NCI-H1930 (cell line): Measurements from ENCODE around the gene MYO1D.
"Not testable (repeated sequence)": the region's sequence is repeated elsewhere in the genome, so short reads cannot be mapped to it uniquely, and the experiment has no call there.

Experiments
- DNase-seq, 2 experiments: peaks; one replicate each; lab custom pipeline; 2025; lab: John Stamatoyannopoulos, UW

MYO1D gene

DNA sequence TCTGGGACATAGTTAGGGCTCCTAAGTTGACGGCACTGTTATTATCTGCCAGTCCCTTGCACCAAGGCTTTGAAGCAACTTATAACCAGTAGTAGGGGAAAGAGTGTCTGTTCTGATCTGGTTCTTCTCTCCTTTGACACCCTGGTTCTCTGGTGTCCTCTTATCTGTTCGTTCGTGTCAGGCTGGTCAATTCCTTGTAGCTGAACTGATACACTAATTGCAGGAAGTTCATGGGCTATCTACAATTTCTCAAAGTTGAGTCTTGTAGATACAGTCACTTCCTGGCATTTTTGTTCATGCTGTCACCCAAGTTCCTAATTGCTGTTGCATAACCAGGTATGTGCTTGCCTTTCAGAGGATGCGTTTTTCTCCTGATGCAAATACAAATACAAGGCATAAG lies 17.3 kb upstream of the MYO1D start:
- no peak for DNase-seq

DNA sequence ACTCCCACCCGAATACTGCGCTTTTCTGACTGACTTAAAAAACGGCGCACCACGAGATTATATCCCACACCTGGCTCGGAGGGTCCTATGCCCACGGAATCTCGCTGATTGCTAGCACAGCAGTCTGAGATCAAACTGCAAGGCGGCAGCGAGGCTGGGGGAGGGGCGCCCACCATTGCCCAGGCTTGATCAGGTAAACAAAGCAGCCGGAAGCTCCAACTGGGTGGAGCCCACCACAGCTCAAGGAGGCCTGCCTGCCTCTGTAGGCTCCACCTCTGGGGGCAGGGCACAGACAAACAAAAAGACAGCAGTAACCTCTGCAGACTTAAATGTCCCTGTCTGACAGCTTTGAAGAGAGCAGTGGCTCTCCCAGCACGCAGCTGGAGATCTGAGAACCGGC lies 10.5 kb upstream of the MYO1D start:
- not testable (repeated sequence) for DNase-seq

DNA sequence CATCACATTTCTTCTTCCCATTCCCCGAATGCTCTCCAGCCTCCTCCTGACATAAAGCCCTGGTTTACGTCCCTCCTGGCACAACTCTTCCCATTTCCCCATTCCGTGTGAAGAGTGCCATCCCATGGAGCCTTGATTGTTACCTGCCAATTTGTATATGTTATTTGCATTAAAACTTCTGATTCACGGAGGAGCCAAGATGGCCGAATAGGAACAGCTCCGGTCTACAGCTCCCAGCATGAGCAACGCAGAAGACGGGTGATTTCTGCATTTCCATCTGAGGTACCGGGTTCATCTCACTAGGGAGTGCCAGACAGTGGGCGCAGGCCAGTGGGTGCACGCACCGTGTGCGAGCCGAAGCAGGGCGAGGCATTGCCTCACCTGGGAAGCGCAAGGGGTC lies 10.0 kb upstream of the MYO1D start:
- not testable (repeated sequence) for DNase-seq

DNA sequence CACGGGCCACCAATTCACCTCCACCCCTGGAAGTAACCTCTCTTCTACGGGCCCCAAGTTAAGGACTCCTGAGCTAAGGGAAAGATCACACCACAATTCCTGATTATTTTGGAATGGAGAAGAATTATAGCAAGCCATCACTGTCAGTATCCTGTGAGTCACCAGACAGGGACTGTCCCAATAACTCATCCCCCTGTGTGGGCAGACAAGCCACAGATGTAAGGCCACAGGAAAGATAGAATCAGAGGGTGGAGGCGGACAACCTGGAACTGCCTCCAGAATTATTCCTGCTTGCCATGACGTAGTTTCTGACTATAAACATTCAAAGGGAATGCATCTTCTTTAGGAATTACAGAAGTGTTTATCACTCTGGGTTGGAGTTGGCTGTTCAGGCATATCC lies 5.8 kb upstream of the MYO1D start:
- no peak for DNase-seq

DNA sequence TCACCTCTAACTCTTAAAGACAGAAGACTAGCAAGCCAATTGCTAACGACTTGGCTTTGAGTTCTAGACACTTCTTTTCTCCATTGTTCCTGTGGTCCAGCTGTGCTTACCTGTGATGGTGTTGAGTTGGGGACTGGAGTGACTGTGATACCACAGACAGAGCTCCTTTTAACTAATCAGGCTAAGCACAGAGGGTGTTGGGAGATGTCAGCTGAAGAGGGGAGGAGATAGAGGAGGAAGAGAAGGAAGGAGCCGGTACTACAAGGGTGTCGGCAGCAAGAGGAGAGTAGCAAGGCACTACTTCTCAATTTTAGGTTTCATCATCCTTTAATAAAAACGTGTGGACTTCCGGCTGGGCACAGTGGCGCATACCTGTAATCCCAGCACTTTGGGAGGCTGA lies 5.1 kb upstream of the MYO1D start:
- no peak for DNase-seq

DNA sequence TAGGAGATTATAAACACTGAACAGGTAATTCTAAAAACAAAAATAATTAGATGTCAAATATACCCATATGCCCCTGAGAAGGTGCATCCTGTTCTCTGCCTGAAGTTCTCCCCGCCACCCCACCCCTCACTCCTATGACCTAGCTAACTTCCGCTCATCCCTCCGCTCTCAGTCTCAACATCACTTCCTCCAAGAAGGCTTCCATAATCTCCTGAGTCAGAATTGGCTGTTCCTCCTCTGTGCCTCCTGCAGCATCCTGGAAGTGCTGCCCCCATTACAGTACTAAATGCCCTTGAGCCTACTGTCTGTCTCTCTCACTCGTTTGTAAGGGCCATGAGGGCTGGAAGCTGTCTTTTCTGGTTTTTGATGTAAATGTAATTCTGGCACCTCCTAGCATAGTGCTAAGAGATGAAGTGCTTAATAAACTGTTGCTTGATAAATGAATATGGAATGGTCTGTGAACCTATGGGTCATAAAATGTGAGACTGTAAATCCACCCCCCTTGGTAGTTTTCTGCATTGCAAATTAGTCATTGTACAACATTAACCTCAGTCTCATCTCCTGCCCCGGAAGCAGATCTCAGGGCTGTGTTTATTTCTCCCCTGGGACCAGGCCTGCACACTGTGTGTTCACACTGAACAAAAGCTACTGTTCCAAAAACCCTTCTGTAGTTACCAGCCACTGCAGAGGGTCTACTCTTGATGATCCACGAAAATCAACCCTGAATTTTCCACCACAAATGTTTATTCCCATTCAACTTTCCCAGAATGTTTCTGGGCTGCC lies 3.9 kb upstream of the MYO1D start:
- no peak for DNase-seq

DNA sequence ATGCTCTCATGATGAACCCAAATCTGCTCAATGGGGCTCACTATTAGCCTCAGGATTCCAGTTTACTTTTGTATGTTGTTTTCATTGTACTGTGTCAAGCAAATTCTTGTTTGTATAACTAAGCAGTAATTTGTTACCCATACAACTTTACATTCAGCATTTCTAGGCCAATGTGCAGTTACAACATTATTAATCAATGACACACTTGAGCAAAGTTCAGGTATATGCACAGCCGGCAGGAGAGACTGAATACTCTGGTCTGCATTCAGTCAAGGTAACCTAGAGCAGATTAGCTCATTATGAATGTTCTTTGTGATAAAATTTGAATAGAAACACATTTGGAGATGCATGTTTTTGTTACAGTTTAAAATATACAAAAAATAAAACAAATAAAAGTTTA lies 2.2 kb upstream of the MYO1D start:
- DNase-seq = no peak

DNA sequence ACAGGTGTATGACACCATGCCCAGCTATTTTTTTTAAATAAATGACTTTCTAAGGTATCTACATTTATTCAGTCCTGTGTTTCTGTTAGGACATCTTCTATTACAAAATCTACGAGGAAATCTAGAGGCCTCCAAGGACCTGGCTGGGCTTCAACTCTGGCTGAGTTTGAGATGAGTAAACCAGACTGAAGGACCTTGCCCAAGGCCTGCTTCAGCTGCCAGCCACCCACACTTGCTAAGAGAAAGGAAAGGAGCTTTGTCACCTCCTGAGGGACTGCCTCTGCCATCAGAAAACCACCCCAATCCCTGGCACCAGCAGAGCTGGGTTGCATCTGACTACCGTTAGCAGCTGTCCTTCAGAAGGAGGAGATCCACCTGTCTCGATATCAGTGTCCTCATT lies 1.3 kb upstream of the MYO1D start:
- DNase-seq = no peak

DNA sequence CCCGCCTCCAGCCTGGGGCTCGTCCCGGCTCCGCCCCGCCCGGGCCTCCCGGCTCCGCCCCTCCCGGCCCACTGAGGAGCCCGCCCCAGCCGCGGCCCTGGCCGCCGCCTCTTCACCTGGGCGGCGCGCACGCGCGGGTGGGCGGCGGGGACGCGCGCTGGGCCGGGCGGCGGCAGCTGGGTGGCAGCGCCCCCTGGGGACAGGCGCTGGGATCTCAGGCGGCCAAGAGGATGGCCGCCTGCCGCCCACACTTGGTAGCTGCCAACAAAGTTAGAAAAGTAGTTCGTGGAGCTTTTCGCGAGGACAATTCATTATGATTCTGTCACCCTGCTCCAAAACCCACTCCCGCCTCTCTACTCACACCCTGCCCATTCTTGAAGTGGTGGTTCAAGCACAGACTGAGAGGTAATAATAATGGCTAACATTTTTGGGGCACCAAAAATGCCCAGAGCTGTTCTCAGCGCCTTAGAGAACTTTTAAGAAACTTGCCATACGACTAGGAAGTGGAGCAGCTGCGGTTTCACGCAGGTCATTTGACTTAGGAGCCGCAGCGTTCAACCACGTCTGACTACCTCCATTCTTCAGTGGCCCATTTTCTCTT lies 340 bp upstream of the MYO1D start:
- peak; percentile 73 to 90 for DNase-seq

DNA sequence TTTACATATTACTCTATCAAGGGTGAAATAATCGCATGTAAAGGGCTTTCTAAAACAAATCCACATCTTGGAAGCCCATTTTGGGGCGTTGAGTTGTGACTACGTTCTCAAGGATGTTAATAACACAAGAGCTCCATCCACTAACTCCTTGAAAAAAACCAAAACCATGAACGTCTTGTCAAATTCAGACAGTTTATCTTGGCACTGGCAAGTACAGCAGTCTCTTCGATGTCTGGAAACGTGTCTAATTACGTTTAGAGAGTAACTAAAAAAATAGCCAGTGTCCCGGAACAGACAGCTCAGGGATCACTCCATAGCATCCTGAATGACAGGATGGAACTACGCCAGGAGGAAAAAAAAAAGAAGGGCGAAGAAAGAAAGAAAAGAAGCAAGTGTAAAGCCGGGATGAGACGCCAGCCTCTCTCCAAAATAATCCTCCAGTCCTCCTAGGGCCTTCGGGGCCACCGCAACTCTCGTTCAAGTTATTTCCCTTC lies 954 bp downstream of the MYO1D start:
- no peak for DNase-seq

DNA sequence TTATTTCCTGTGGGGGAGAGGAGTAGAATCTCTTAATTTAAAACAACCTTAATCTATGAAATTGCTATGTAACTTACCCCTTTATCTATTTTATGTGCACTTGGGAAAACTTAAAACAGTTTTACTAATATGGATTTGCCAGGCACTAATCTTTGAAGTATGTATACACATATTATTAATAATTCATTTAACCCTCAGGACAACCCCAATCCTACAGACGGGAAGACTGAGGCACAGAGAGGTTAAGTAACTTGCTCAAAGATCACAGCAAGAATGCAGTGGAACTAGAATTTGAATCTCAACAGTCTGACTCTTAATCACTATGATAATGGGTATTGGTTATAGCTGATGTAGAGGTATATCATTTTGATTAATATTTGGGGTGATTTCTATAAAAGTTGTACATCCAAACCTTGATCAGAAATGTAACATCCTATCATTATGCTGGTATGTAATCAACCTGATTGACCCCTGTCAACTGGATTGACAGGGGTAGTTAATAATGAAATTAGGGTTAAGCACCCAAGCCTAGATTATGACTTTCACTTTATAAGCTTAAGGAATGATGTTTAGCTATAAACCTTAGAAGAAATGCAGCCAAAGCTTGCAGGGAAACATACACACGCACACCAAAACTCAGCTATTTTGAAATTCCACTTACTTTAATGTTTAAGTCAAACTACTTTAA lies 1.6 kb downstream of the MYO1D start:
- DNase-seq = no peak

DNA sequence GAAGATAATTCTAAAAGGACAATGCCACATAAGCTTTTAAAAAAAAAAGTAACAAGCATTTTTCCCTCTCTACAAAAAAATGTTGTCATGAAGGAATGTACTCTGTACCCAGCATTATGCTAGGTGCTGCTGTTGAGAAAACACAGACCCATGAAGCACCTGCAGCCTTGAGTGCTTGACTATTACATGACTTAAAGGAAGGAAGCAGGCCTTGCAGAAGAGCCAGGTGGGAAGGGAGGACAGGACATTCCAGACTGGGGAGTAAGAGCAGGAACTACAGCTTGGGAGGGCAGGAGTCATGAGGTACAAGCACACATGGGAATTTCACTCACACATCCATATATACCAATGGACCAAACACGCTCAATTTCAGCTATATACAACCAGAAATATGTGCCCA lies 3.8 kb downstream of the MYO1D start:
- no peak for DNase-seq

DNA sequence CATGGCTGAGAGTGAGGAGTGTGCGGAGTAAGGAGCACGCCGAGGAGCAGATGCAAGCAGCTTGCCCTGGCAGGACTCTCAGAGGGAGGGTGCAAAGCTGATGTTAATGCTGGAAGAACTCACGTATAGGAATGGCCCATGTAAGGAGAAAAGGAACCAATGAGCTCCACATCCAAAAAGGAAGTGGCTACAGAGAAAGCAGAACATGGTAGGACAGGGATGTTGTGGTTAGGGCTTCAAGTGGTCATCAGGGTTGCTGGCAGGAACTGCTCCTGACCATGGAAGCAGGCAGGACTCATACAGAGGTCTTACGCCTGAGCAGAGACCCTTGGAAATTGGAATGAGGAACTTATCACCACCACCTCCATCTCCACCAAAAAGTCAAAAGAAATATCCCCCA lies 5.2 kb downstream of the MYO1D start:
- DNase-seq = no peak

DNA sequence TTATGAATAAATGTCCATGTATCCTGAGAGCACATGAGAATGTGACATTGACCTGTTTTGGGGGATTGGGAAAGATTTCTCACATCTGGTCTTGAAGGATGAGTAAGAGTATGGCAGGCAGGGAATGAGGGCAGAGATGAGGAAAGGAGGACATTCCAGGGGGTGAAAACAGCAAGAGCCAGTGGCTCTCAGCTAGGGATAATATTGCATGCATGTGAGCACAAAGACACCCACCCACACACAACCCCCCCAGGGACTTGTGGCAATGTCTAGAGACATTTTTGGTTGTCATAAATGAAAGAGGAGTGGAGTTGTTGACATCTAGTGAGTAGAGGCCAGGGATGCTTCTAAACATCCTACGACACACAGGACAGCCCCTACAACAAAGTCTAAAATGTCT lies 6.0 kb downstream of the MYO1D start:
- DNase-seq = no peak

DNA sequence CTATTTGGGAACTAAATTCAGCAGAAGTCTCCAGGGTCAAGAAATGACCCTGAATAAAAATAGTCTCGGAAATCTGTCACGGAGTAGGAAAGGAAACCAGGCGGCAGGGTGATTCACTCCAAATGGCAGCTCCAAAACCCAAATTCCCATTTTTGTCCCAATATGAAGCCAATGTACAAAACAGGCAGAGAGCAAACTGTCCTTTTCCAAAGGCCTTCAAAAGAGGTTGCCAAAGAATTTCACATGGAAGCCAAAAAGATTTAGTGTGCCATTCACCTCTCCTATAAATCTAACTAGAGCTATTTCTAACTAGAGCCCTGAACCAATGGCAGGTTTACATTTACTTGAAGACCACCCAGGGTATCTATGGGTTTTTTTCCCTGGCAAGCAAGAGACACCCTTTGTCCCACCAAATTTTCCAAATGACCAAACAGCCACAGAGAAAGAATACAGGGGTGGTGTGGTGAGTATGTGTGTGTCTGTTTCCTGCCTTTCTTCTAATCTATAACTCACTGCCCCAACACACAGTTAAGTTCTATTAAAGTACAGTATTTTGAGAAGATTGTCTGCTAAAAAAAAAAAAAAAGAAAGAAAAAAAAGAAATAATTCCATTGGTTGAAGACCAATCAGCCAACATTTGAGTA lies 6.8 kb downstream of the MYO1D start:
- DNase-seq = no peak

DNA sequence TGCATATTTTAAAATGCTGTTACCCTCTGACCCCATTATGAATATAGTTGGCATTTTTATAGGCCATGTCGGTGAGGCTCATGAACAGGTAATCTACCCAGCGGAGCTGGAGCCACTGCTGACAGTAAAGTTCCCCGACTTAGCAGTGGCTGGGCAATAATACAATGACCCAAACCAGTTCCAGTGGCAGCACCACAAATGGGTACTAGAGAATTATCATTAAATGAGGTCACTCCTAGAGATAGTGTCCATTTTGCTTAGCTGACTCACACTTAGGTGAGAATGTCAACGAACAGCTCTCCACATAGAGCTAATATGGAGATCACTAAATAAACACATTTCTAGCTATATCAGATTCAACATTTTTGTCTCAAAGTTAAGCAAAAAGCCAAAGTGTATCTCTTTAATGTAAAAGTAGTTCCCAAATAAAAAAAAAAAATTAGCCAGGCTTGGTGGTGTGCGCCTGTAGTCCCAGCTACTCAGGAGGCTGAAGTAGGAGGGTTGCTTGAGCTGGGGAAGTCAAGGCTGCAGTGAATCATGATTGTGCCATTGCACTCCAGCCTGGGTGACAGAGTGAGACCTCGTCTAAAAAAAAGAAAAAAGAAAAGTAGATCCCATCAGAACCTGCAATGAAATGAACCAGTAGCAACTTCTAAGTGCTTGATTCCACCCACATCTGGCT lies 7.4 kb downstream of the MYO1D start:
- DNase-seq = no peak

DNA sequence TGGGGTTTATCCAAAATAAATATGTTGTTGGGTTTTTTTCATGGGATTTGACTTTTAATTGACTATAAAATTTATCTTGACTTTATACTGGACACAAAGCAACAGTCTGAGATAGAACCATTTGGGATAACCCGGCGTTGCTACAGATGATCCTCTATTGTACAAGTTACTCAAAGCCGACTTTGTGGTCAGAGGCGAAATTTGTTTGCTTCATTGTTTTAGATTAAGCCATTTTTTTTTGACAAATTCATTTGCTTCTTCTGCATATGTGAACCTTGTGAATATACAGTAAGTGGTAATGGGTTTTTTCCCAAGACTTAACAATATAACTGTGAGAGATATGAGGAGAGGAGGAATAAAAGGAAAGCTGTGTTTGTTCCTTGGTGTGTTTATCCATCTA lies 11.8 kb downstream of the MYO1D start:
- DNase-seq = no peak

DNA sequence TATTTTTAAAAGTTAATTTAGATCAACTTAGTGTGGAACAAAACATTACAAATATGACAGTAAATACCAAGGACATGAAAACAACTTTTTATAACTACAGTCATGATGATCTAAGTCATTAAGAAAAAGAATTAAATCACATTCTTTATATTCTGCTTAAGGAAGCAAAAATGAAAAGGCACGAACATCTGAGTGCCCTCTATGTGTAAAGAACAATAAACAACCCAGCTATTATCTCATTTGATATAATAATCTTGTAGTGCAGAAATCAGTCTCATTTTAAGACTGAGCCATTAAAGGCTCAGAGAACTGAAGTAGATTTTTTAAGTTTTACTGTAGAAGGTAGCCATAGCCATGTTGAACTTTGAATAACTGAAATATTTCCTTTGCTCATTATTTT lies 13.4 kb downstream of the MYO1D start:
- no peak for DNase-seq

DNA sequence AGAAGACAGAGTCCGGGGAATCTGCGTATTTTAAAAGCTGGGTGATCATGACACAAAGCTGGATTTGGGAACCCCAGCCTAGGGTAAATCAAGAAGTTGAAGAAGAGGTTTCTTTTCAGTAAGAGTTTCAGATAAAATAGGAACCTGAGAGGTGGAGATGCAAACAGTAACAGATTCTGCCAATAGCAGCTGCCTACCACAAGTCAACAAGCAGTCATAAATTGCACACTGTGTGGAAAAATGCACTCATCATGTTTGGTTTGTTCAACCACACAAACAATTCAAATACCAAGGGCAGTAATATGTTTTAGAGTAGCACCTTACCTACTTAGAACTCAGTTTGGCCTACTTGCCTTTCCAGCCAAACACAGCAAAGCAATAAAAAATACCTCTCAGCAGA lies 14.0 kb downstream of the MYO1D start:
- DNase-seq = no peak

DNA sequence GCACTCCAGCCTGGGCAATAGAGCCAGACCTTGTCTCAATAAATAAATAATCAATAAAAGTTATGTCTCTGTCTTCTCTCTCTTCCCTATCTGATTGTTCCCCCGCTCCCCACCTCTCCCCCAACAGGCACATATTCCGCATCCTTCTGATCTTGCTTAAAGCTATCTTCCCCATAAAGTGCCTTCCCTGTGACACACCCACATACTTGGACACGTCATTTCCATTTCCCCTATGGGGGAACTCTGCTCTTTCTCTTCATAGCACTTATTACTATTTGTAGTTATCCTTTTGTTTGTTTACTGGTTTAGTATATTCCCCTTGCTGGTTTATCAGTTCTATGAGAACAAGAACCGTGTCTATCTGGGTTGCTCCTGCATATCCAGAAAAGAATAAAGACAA lies 14.9 kb downstream of the MYO1D start:
- no peak for DNase-seq

DNA sequence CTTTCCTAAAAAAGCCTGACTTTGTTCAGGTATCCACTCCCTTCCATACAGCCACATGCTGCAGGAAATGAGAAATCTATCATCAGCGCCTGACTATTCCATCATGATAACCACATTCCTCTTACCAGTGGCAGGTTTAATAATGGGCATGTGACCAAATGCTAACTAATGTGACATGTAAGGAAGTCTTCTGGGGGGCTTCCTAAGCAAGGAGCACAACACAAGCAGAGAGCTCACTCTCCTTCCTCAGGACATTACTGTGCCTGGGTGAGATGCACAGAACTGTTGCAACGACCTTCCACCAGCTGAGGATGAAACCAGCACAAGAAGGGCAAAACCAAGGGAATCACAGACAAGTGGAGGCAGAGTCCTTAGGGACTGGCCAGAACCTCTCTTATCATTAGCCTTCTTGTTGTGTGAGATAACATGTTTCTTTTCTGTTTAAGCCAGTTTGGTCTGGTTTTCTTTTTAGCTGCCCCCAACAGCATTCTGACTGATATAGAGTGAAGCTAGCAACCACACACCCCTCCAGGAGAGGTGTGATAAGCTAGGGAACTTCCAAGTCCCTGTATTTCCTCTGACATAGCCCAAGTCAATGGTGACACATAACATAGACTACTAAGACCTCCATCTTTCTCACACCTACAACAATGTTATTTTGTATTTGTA lies 16.9 kb downstream of the MYO1D start:
- DNase-seq = no peak

DNA sequence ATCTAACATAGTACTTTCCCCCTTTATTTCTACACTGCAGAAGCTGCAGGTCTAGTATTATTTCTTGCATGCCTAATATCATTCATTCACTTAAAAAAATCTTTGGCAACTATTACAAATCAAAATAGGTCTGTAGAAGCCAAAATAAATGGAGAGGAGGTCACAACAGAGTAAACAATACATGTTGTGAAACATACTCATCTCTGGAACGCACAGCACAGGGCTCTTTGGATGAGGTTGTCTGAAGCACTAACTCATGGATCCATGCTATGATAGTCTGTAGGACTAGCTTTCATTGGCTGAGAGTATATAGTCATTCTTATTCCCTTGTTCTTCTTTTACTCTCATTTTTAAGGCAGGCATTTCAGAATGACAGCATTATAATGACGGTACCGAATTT lies 21.3 kb downstream of the MYO1D start:
- no peak for DNase-seq
